NCI-H187 treated with DMSO at 0.1 percent for 48 hours (cell line): ENCODE results near the gene DSCAM.

Experiments
- DNase-seq: peaks from one replicate; lab custom pipeline; 2025; lab: John Stamatoyannopoulos, UW

The DSCAM gene

GRCh38 chr21:40179166-40179565 lies 667.8 kb downstream of the DSCAM start:
- DNase-seq: no peak

GRCh38 chr21:40178726-40179125 lies 668.2 kb downstream of the DSCAM start:
- no peak for DNase-seq

DNA sequence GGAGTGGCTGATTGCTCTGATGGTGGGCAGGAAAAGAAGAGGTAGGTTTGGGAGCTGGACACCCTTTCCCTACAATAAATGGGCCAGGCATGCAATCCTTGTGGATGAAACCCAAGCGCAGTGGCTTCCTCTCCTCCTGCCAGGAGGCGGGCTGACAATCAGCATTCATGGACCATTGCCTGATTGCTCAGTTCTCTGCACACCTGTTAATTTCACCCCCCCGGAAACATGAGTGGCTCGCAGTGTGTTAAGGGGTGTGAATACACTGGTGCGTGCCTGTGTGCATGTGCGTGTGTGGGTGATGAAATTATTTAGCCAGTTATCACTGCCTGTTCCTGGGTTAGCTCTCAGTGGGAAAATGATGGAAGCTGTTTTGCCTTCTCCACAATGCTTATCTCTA lies 669.0 kb downstream of the DSCAM start:
- DNase-seq: no peak

DNA sequence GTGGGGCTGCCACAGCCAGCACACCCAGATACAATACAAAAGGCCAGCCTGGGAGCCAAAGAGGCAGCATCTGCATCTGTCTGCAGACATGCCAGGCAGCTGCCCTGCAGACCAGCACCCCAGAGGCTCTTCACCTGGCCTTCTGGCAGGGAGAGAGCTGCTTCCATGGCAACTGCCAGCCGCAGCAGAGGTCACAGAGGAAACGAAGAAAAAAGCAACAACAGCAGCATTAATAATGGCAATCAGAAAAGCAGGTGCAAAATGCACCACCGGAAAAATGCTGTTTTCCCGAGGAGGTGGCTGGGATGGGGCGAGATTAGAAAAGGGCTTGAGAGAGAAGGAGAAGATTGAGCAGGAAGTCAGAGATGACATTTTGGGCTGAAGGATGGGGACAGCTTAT lies 670.2 kb downstream of the DSCAM start:
- DNase-seq: peak; percentile 66

GRCh38 chr21:40173816-40174215 lies 673.1 kb downstream of the DSCAM start:
- DNase-seq: no peak

GRCh38 chr21:40169971-40170370 lies 677.0 kb downstream of the DSCAM start:
- no peak for DNase-seq

DNA sequence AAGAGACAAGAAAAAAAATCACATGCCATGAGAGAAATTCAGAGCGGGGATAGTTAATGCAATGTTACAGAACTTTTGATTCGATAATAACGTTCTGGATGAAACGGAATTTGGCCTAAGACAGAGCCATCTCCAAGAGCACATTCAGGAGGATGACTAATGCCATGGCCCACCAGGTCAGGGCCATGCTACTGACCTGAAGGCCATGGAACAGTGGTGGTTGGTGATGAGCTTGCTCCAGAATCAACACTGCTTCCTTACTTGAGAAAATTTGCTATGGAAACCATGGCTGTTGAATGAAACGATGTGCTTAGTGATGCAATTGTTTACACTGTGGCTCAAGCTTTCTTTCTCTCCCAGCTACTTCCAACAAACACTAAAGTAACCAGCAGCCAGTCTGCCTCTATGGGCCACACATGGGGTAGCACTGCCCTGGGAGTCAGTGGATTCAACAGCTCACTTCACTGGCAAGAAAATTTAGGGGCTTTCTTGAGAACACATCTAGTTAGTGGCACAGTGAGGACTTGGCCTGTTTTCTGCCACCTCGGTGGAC lies 680.6 kb downstream of the DSCAM start:
- DNase-seq: no peak

GRCh38 chr21:40165773-40166070 lies 681.2 kb downstream of the DSCAM start:
- no peak for DNase-seq

GRCh38 chr21:40164905-40165772 lies 681.8 kb downstream of the DSCAM start:
- no peak for DNase-seq

DNA sequence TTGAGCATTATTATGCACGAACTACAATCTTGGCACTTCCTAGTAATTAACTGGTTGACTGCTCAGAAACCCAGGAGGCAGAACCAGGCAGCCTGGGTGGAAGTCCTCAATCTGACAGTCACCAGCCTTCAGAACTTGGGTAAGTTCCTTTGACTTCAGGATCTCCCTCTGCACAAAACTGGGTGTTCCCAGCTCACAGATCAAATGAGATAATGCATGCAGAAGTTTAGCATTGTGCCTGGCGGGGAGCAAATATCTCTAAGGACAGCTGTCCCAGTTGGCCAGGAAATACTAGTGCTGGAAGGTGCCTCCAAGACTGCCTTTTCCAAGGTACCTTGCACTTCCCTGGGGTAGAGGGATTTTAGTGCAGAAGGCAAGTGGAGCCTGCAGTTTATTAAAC lies 684.9 kb downstream of the DSCAM start:
- DNase-seq: no peak

DNA sequence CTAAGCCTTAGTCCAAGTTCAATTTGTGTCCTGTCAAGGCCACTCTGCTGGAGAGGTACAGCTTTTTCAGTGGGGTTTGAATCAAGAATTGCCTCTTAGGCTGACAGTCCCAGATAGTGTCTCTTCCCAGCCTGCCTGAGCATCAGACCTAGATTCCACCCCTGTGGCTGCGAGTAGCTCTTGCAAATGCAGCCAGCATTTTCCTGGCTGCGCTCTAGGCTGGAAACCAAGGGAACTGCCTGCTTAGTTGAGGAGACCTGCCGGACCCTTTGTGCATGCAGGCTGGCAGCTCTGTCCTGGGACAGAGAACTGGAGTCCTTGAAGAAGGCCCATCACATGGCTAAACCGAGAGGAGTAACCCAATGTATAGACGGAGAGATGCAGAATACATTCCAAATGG lies 686.0 kb downstream of the DSCAM start:
- no peak for DNase-seq

- no peak for DNase-seq
Observed at GRCh38 chr21:40158366-40158765, 688.6 kb downstream of the DSCAM start.

- no peak for DNase-seq
Observed at GRCh38 chr21:40155563-40155962, 691.4 kb downstream of the DSCAM start.

GRCh38 chr21:40153351-40153750 lies 693.6 kb downstream of the DSCAM start:
- no peak for DNase-seq

- no peak for DNase-seq
Observed at GRCh38 chr21:40152476-40152875, 694.5 kb downstream of the DSCAM start.

DNA sequence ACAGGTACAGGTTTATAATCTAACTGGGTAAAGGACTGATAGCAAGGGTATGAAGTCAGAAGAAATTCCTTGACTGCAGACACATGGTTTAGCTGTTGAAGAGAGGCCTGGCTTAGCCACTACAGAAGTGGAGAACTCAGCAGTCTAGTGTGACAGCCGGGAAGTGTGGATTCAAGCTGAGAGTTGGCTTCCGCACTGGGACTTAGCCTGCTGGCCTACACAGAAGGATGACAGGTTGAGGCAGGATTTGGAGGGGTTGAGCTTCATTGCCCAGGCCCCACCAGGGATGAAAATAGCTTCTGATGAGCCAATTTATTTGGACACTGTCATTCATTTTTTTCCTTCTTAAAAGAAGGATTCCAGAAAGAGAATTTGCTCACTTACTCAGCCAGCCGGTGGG lies 695.3 kb downstream of the DSCAM start:
- DNase-seq: no peak

- no peak for DNase-seq
Observed at GRCh38 chr21:40146216-40146837, 700.6 kb downstream of the DSCAM start.

DNA sequence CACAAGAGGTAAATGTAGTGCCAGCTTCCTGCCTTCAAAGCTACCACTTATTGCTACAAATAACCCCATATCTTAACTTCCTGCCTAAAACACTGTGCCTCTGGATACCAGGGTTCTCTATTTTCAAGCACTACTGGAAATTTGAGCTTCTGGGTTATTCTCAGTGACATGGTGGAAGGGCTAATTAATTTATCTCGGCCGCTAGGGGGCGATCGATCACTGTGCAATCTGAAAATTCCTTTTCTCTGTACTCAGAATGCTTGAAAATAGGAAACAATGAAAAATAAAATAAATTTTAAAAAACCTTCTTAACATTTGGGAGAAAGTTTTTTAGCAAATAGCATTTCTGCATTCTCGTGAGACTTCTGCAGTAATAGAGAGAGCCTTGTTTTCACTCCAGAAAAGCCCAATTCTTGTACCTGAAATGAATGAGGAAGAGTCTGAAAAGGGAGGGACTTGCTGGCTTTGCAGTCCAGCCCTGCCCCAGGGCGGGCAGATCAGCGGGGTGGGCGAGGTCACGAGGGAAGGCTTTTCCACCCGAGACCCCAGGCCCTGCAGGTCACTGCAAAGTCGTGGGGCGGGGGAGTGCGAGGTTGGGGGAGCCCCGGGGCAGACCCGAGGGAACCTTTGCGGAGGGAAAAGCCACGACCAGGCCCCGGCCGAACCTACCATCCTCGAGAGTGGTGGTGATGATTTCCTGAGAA lies 703.0 kb downstream of the DSCAM start:
- DNase-seq: no peak

- DNase-seq: no peak
Observed at GRCh38 chr21:40141621-40142020, 705.3 kb downstream of the DSCAM start.

DNA sequence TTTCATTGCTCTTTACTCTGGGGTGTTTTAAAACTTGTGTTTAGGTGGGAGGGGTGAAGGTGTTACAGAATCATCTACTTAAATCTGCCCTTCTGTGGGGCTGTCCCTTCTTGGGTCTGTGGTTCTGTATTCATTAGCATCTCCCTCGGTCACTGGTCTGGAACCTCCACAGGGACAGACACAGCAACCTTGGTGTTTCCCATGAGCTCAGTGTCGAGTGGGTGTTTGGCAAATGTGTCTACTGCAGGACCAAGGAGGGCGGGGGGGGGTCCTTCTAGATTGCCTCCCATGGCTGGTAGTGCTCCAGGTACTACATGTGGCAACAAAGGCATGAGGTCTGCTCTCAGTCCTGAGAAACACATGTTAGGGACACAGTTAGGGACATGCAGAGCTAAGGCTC lies 706.3 kb downstream of the DSCAM start:
- DNase-seq: no peak

GRCh38 chr21:40139636-40140035 lies 707.3 kb downstream of the DSCAM start:
- no peak for DNase-seq

- DNase-seq: no peak
Observed at GRCh38 chr21:40136571-40136970, 710.4 kb downstream of the DSCAM start.
